GM12892 (cell line): ENCODE data around the gene EHBP1.

Experiments
- POLR2A ChIP-seq: IDR thresholded peaks from 2 replicates; pipeline ENCODE4 v1.6.1; 2011; ENCODE audit warnings: low read depth, low read length, control low read depth
- POLR2AphosphoS5 ChIP-seq: IDR thresholded peaks from 2 replicates; pipeline ENCODE4 v1.6.1; 2011; ENCODE audit warnings: low read depth, low read length, control low read depth
- TAF1 ChIP-seq: IDR thresholded peaks from 2 replicates; pipeline ENCODE4 v1.6.1; 2011; ENCODE audit warnings: low read depth, mild to moderate bottlenecking, control low read depth, low read length, borderline replicate concordance

GRCh38 chr2:62672601-62673000, 32.9 kb upstream of the EHBP1 start:
- TF ChIP-seq POLR2A (no peak), POLR2AphosphoS5 (no peak), TAF1 (no peak)
